ENCODE measurements around the gene CCDC9B.

CCDC9B gene

GRCh38 chr15:40290918-40291574 is 49.7 kb downstream of the CCDC9B start:
- no peak for DNase-seq (ENCODE audit: low read depth in 1 of 2, low spot score in 1 of 2)
- TF ChIP-seq, protein P1, sequence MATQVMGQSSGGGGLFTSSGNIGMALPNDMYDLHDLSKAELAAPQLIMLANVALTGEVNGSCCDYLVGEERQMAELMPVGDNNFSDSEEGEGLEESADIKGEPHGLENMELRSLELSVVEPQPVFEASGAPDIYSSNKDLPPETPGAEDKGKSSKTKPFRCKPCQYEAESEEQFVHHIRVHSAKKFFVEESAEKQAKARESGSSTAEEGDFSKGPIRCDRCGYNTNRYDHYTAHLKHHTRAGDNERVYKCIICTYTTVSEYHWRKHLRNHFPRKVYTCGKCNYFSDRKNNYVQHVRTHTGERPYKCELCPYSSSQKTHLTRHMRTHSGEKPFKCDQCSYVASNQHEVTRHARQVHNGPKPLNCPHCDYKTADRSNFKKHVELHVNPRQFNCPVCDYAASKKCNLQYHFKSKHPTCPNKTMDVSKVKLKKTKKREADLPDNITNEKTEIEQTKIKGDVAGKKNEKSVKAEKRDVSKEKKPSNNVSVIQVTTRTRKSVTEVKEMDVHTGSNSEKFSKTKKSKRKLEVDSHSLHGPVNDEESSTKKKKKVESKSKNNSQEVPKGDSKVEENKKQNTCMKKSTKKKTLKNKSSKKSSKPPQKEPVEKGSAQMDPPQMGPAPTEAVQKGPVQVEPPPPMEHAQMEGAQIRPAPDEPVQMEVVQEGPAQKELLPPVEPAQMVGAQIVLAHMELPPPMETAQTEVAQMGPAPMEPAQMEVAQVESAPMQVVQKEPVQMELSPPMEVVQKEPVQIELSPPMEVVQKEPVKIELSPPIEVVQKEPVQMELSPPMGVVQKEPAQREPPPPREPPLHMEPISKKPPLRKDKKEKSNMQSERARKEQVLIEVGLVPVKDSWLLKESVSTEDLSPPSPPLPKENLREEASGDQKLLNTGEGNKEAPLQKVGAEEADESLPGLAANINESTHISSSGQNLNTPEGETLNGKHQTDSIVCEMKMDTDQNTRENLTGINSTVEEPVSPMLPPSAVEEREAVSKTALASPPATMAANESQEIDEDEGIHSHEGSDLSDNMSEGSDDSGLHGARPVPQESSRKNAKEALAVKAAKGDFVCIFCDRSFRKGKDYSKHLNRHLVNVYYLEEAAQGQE (IDR thresholded peaks at IDR 0.05; ENCODE audit: insufficient replicate concordance, low read depth): no peak
- TF ChIP-seq SPI1 (IDR thresholded peaks at IDR 0.05; ENCODE audit: borderline replicate concordance, low read depth) (no peak), POLR2AphosphoS5 (IDR thresholded peaks at IDR 0.05; ENCODE audit: low read depth) (no peak), GABPA (IDR thresholded peaks at IDR 0.05; ENCODE audit: low read depth) (no peak)
- TF ChIP-seq, protein P2, sequence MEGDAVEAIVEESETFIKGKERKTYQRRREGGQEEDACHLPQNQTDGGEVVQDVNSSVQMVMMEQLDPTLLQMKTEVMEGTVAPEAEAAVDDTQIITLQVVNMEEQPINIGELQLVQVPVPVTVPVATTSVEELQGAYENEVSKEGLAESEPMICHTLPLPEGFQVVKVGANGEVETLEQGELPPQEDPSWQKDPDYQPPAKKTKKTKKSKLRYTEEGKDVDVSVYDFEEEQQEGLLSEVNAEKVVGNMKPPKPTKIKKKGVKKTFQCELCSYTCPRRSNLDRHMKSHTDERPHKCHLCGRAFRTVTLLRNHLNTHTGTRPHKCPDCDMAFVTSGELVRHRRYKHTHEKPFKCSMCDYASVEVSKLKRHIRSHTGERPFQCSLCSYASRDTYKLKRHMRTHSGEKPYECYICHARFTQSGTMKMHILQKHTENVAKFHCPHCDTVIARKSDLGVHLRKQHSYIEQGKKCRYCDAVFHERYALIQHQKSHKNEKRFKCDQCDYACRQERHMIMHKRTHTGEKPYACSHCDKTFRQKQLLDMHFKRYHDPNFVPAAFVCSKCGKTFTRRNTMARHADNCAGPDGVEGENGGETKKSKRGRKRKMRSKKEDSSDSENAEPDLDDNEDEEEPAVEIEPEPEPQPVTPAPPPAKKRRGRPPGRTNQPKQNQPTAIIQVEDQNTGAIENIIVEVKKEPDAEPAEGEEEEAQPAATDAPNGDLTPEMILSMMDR (IDR thresholded peaks at IDR 0.05; ENCODE audit: insufficient read depth, low read length): no peak
- no peak overlapping the region for H3K4me3 ChIP-seq (replicated peaks; ENCODE audit: insufficient read depth, low read length)

GRCh38 chr15:40290545-40290917 is 50.2 kb downstream of the CCDC9B start:
- Histone ChIP-seq H3K27ac (replicated peaks) (no peak overlapping the region), H3K4me3 (replicated peaks; ENCODE audit: insufficient read depth, low read length) (no peak overlapping the region), H3K27me3 (ENCODE audit: insufficient read depth, poor library complexity, severe bottlenecking) (no peaks in the 10 kb centered on the region)
- TF ChIP-seq, protein P1 (IDR thresholded peaks at IDR 0.05; ENCODE audit: insufficient replicate concordance, low read depth): no peak
- TF ChIP-seq, protein P2 (IDR thresholded peaks at IDR 0.05; ENCODE audit: insufficient read depth, low read length): no peak
- DNase-seq (ENCODE audit: low read depth in 1 of 2, low spot score in 1 of 2): no peak

More at GRCh38 chr15:40290918-40291574, 49.7 kb downstream of the CCDC9B start:
- Histone ChIP-seq H3K27me3 (ENCODE audit: insufficient read depth, poor library complexity, severe bottlenecking) (no peaks in the 10 kb centered on the region), H3K27ac (replicated peaks) (no peak overlapping the region)

- H3K4me3 ChIP-seq (replicated peaks; ENCODE audit: insufficient read depth, low read length): no peak overlapping the region
- no peak for DNase-seq (ENCODE audit: low read depth in 1 of 2, low spot score in 1 of 2)
- TF ChIP-seq, protein P1 (IDR thresholded peaks at IDR 0.05; ENCODE audit: insufficient replicate concordance, low read depth): no peak
- H3K27me3 ChIP-seq (ENCODE audit: insufficient read depth, poor library complexity, severe bottlenecking): no peaks in the 10 kb centered on the region
- no peak overlapping the region for H3K27ac ChIP-seq (replicated peaks)
These were observed 51.5 kb downstream of the CCDC9B start for GRCh38 chr15:40289140-40289775.

Measured in HL-60 (cell line).